ENCODE data around the gene VIPR1.

DNA sequence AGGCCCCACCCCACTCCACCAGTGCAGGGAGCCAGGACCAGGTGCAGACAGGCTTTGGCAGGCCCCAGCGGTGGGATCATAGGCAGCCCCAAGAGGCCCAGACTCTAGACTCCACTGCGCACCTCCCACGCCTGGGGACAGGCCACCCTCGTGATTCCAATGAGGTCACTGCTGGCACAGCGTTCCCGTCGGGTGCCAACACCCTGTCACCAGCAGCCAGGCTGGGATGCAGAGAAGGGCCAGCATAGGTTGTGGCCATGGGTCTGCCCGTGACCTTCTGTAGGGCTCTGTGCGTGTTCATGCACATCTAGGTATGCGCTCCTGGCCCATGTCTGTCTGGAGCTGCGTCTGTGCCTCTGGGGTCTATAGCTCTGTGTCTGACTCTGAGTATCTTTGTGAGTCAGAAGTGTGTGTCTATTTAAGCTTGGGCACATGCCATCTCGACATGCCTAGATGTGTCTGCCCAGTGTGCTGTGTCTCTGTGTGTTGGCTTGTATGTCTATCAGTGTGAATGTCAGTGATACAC, 13.0 kb downstream of the VIPR1 start:
- TF ChIP-seq ZNF350 (tag by site-specific recombination; IDR thresholded peaks at IDR 0.05): no peak
- TF ChIP-seq ZFP37 (tag by site-specific recombination; IDR thresholded peaks at IDR 0.05): no peak
- no peak for TF ChIP-seq ZNF76 (tag by site-specific recombination; IDR thresholded peaks at IDR 0.05; ENCODE audit: borderline replicate concordance, low read depth)
- no peak for TF ChIP-seq FEZF1 (tag by site-specific recombination; IDR thresholded peaks at IDR 0.05)
